Measurements from ENCODE around the gene CDK14.

The CDK14 gene

DNA sequence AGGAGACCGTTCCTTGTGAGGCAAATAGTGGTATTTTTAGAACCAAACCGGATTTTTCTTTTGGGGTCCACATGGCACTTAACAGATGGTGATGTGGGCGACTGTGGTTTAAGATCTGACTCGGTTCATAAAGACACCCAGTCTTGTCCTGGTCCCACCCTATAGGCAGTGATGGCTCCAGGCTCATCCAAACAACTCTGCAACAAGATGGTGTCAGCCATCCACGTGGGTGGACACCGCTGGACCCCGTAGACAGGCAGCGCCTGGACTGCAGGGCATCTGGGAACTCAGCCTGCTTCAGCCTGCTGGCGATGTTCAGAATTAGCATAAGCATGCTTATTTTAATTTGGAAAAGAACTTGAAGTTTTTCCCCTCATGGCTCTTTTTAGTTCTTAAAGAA, 409.7 kb downstream of the CDK14 start:
- no peak for TF ChIP-seq EZH2 (IDR thresholded peaks at IDR 0.05; ENCODE audit: borderline replicate concordance, low read depth, low read length, severe bottlenecking)
- TF ChIP-seq, protein P1, sequence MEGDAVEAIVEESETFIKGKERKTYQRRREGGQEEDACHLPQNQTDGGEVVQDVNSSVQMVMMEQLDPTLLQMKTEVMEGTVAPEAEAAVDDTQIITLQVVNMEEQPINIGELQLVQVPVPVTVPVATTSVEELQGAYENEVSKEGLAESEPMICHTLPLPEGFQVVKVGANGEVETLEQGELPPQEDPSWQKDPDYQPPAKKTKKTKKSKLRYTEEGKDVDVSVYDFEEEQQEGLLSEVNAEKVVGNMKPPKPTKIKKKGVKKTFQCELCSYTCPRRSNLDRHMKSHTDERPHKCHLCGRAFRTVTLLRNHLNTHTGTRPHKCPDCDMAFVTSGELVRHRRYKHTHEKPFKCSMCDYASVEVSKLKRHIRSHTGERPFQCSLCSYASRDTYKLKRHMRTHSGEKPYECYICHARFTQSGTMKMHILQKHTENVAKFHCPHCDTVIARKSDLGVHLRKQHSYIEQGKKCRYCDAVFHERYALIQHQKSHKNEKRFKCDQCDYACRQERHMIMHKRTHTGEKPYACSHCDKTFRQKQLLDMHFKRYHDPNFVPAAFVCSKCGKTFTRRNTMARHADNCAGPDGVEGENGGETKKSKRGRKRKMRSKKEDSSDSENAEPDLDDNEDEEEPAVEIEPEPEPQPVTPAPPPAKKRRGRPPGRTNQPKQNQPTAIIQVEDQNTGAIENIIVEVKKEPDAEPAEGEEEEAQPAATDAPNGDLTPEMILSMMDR (IDR thresholded peaks at IDR 0.05; ENCODE audit: borderline replicate concordance, extremely low read depth, low read length, poor library complexity, severe bottlenecking), result no peak
- Histone ChIP-seq H3K9me3 (ENCODE audit: insufficient read depth, low read length, severe bottlenecking) (no peaks in the 10 kb centered on the region), H3K79me2 (ENCODE audit: insufficient read depth, low read length) (no peaks in the 10 kb centered on the region), H3K36me3 (ENCODE audit: insufficient read depth, low read length) (no peaks in the 10 kb centered on the region), H2AFZ (ENCODE audit: low read depth, low read length) (no peak overlapping the region), H4K20me1 (ENCODE audit: insufficient read depth, low read length) (no peaks in the 10 kb centered on the region), H3K4me3 (ENCODE audit: low read depth in 1 of 2, low read length in 2 of 2) (no peak overlapping the region), H3K4me2 (ENCODE audit: insufficient read depth, low read length) (no peak overlapping the region), H3K27me3 (ENCODE audit: insufficient read depth, low read length, poor library complexity) (no peaks in the 10 kb centered on the region), H3K27ac (ENCODE audit: low read length) (no peak overlapping the region), H3K9ac (ENCODE audit: low read depth, low read length) (no peak overlapping the region), H3K4me1 (ENCODE audit: insufficient read depth, low read length) (no peaks in the 10 kb centered on the region)
- DNase-seq, result no peak
- no peak for ATAC-seq (ENCODE audit: insufficient read depth, low read depth)

DNA sequence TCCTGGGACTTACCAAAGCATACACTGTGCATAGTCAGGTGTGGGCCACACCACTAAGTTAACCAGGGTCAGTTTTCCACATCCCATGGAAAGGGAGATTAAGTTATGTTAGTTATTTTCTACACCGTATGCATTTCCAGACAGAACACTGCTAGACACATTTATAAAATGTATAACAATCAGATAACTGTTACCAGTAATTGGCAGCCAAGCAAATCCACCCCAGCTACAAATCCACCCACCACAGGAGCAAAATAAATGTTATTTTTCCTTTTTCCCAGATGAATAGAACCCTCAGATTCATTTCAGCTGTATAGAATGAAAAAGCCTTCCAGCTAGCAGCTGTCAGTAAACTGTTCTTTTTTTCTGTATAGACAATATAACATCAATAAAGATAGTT, 411.2 kb downstream of the CDK14 start:
- Histone ChIP-seq H2AFZ (ENCODE audit: low read depth, low read length) (no peak overlapping the region), H3K27ac (ENCODE audit: low read length) (no peak overlapping the region), H3K9me3 (ENCODE audit: insufficient read depth, low read length, severe bottlenecking) (no peaks in the 10 kb centered on the region), H3K4me1 (ENCODE audit: insufficient read depth, low read length) (no peaks in the 10 kb centered on the region), H3K4me3 (ENCODE audit: low read depth in 1 of 2, low read length in 2 of 2) (no peak overlapping the region), H3K36me3 (ENCODE audit: insufficient read depth, low read length) (no peaks in the 10 kb centered on the region), H3K9ac (ENCODE audit: low read depth, low read length) (no peak overlapping the region), H4K20me1 (ENCODE audit: insufficient read depth, low read length) (no peaks in the 10 kb centered on the region), H3K79me2 (ENCODE audit: insufficient read depth, low read length) (no peaks in the 10 kb centered on the region), H3K4me2 (ENCODE audit: insufficient read depth, low read length) (no peak overlapping the region), H3K27me3 (ENCODE audit: insufficient read depth, low read length, poor library complexity) (no peaks in the 10 kb centered on the region)
- TF ChIP-seq EZH2 (IDR thresholded peaks at IDR 0.05; ENCODE audit: borderline replicate concordance, low read depth, low read length, severe bottlenecking), result no peak
- TF ChIP-seq, protein P1 (IDR thresholded peaks at IDR 0.05; ENCODE audit: borderline replicate concordance, extremely low read depth, low read length, poor library complexity, severe bottlenecking), result no peak
- no peak for ATAC-seq (ENCODE audit: insufficient read depth, low read depth)
- DNase-seq, result no peak

DNA sequence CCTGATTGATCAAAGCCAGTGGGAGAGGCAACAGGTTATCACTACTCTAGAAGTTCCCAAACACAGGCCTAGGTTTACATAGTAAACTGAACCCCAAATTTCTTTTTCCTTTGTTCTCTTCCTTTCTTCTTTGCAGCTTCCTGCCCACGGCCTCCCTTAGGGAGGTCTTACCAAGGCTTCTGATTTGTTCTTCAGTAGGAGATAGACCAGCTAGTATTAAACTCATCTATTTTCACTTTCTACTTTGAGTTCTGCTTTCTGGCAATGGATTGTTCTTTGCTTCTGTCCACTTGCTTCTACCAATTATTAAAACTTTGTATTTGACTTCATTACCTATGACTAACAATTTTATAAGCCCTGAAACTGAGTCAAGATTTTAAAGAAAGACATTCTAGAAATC, 417.0 kb downstream of the CDK14 start:
- H3K79me2 ChIP-seq (ENCODE audit: insufficient read depth, low read length), result no peaks in the 10 kb centered on the region
- no peak overlapping the region for H3K9ac ChIP-seq (ENCODE audit: low read depth, low read length)
- H4K20me1 ChIP-seq (ENCODE audit: insufficient read depth, low read length), result no peaks in the 10 kb centered on the region
- no peak overlapping the region for H3K4me3 ChIP-seq (ENCODE audit: low read depth in 1 of 2, low read length in 2 of 2)
- H3K9me3 ChIP-seq (ENCODE audit: insufficient read depth, low read length, severe bottlenecking), result no peaks in the 10 kb centered on the region
- no peak for ATAC-seq (ENCODE audit: insufficient read depth, low read depth)
- no peak overlapping the region for H3K4me2 ChIP-seq (ENCODE audit: insufficient read depth, low read length)
- H3K27ac ChIP-seq (ENCODE audit: low read length), result no peak overlapping the region
- no peaks in the 10 kb centered on the region for H3K27me3 ChIP-seq (ENCODE audit: insufficient read depth, low read length, poor library complexity)
- no peak for DNase-seq
- H2AFZ ChIP-seq (ENCODE audit: low read depth, low read length), result no peak overlapping the region
- no peak for TF ChIP-seq EZH2 (IDR thresholded peaks at IDR 0.05; ENCODE audit: borderline replicate concordance, low read depth, low read length, severe bottlenecking)
- TF ChIP-seq, protein P1 (IDR thresholded peaks at IDR 0.05; ENCODE audit: borderline replicate concordance, extremely low read depth, low read length, poor library complexity, severe bottlenecking), result no peak
- H3K36me3 ChIP-seq (ENCODE audit: insufficient read depth, low read length), result no peaks in the 10 kb centered on the region
- no peaks in the 10 kb centered on the region for H3K4me1 ChIP-seq (ENCODE audit: insufficient read depth, low read length)

All from DND-41 (cell line).